ENCODE results near the gene DAAM2. TPM values are rescaled to one million over a fixed set of nuclear protein-coding genes. Genes with fewer than 3 reads are reported as not detected.
A peak's percentile ranks its signal among the peaks of the same experiment; 100 is the strongest.

The DAAM2 gene
- total and polyA plus RNA-seq, 2 of the 8 experiments (the other 6 are each of a cell fraction or from before 2014, with no cell fraction given), result 1.5 to 2.9 TPM

DNA sequence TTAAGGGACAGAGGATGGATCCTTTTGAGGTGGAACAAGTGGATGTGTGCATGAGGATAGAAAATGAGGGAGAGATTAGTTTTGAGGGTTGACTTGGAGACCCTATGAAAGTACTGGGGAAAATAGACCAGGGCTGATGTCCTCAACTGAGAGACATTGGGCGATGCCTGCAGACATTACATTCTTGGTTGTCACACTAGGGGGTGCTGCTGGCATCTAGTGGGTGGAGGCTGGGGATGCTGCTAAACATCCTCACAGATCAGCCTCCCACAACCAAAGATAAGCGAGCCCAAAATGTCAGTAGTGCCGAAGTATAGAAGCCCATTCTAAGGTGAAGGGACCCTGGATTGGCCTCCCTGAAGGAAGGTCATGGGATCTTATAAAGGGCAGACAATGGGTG lies 78.8 kb downstream of the DAAM2 start (continued):
- TF ChIP-seq, protein P1, sequence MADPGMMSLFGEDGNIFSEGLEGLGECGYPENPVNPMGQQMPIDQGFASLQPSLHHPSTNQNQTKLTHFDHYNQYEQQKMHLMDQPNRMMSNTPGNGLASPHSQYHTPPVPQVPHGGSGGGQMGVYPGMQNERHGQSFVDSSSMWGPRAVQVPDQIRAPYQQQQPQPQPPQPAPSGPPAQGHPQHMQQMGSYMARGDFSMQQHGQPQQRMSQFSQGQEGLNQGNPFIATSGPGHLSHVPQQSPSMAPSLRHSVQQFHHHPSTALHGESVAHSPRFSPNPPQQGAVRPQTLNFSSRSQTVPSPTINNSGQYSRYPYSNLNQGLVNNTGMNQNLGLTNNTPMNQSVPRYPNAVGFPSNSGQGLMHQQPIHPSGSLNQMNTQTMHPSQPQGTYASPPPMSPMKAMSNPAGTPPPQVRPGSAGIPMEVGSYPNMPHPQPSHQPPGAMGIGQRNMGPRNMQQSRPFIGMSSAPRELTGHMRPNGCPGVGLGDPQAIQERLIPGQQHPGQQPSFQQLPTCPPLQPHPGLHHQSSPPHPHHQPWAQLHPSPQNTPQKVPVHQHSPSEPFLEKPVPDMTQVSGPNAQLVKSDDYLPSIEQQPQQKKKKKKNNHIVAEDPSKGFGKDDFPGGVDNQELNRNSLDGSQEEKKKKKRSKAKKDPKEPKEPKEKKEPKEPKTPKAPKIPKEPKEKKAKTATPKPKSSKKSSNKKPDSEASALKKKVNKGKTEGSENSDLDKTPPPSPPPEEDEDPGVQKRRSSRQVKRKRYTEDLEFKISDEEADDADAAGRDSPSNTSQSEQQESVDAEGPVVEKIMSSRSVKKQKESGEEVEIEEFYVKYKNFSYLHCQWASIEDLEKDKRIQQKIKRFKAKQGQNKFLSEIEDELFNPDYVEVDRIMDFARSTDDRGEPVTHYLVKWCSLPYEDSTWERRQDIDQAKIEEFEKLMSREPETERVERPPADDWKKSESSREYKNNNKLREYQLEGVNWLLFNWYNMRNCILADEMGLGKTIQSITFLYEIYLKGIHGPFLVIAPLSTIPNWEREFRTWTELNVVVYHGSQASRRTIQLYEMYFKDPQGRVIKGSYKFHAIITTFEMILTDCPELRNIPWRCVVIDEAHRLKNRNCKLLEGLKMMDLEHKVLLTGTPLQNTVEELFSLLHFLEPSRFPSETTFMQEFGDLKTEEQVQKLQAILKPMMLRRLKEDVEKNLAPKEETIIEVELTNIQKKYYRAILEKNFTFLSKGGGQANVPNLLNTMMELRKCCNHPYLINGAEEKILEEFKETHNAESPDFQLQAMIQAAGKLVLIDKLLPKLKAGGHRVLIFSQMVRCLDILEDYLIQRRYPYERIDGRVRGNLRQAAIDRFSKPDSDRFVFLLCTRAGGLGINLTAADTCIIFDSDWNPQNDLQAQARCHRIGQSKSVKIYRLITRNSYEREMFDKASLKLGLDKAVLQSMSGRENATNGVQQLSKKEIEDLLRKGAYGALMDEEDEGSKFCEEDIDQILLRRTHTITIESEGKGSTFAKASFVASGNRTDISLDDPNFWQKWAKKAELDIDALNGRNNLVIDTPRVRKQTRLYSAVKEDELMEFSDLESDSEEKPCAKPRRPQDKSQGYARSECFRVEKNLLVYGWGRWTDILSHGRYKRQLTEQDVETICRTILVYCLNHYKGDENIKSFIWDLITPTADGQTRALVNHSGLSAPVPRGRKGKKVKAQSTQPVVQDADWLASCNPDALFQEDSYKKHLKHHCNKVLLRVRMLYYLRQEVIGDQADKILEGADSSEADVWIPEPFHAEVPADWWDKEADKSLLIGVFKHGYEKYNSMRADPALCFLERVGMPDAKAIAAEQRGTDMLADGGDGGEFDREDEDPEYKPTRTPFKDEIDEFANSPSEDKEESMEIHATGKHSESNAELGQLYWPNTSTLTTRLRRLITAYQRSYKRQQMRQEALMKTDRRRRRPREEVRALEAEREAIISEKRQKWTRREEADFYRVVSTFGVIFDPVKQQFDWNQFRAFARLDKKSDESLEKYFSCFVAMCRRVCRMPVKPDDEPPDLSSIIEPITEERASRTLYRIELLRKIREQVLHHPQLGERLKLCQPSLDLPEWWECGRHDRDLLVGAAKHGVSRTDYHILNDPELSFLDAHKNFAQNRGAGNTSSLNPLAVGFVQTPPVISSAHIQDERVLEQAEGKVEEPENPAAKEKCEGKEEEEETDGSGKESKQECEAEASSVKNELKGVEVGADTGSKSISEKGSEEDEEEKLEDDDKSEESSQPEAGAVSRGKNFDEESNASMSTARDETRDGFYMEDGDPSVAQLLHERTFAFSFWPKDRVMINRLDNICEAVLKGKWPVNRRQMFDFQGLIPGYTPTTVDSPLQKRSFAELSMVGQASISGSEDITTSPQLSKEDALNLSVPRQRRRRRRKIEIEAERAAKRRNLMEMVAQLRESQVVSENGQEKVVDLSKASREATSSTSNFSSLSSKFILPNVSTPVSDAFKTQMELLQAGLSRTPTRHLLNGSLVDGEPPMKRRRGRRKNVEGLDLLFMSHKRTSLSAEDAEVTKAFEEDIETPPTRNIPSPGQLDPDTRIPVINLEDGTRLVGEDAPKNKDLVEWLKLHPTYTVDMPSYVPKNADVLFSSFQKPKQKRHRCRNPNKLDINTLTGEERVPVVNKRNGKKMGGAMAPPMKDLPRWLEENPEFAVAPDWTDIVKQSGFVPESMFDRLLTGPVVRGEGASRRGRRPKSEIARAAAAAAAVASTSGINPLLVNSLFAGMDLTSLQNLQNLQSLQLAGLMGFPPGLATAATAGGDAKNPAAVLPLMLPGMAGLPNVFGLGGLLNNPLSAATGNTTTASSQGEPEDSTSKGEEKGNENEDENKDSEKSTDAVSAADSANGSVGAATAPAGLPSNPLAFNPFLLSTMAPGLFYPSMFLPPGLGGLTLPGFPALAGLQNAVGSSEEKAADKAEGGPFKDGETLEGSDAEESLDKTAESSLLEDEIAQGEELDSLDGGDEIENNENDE (IDR thresholded peaks at IDR 0.05; ENCODE audit: insufficient replicate concordance, low read length), result no peak
- TF ChIP-seq CREB1 (IDR thresholded peaks at IDR 0.05) (no peak), PHF8 (conservative IDR thresholded peaks at IDR 0.05; ENCODE audit: low read depth, low read length) (no peak), EGR1 (IDR thresholded peaks at IDR 0.05; ENCODE audit: borderline replicate concordance, low read depth, low read length) (no peak), ZNF274 (IDR thresholded peaks at IDR 0.05; ENCODE audit: borderline replicate concordance, extremely low read depth, low read length) (no peak), KDM5A (IDR thresholded peaks at IDR 0.05; ENCODE audit: low read length) (no peak)
- TF ChIP-seq, protein P2, sequence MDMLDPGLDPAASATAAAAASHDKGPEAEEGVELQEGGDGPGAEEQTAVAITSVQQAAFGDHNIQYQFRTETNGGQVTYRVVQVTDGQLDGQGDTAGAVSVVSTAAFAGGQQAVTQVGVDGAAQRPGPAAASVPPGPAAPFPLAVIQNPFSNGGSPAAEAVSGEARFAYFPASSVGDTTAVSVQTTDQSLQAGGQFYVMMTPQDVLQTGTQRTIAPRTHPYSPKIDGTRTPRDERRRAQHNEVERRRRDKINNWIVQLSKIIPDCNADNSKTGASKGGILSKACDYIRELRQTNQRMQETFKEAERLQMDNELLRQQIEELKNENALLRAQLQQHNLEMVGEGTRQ (IDR thresholded peaks at IDR 0.05; ENCODE audit: low read length), result no peak
- TF ChIP-seq, protein P3, sequence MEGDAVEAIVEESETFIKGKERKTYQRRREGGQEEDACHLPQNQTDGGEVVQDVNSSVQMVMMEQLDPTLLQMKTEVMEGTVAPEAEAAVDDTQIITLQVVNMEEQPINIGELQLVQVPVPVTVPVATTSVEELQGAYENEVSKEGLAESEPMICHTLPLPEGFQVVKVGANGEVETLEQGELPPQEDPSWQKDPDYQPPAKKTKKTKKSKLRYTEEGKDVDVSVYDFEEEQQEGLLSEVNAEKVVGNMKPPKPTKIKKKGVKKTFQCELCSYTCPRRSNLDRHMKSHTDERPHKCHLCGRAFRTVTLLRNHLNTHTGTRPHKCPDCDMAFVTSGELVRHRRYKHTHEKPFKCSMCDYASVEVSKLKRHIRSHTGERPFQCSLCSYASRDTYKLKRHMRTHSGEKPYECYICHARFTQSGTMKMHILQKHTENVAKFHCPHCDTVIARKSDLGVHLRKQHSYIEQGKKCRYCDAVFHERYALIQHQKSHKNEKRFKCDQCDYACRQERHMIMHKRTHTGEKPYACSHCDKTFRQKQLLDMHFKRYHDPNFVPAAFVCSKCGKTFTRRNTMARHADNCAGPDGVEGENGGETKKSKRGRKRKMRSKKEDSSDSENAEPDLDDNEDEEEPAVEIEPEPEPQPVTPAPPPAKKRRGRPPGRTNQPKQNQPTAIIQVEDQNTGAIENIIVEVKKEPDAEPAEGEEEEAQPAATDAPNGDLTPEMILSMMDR (IDR thresholded peaks at IDR 0.05; ENCODE audit: control extremely low read depth in 1 of 3, insufficient read depth in 1 of 3, low read depth in 1 of 3, low read length in 3 of 3), result peak; percentile 20 to 40 (median 29); a peak in 3 of 4 replicates
